HCT116 (cell line): ENCODE measurements around the gene ZNF648. TPM values are rescaled to one million over a fixed set of nuclear protein-coding genes. Genes with fewer than 3 reads are reported as not detected.

Experiments used
- ATAC-seq: fragments of 200-7000 bp; cut with Tn5 transposase; 2 replicates; pipeline ENCODE4 v1.9.1; 2020; ENCODE audit warnings: mild to moderate bottlenecking, moderate library complexity
- BruUV-seq: library from RNA; stranded (reverse); fragments of 400-500 nt; replicated peaks from 2 replicates; lab custom pipeline; 2021; lab: Mats Ljungman, UMichigan
- CTCF ChIA-PET: fragments of 300-600 bp; sonication (Branson Sonifier 250); formaldehyde crosslinking; loops from one replicate; lab custom pipeline; 2021; ENCODE audit warnings: antibody characterized with exemption; lab: Charles Lee
- POLR2A ChIA-PET: fragments of 300-600, 350-600 bp; sonication (Branson Sonifier 250); formaldehyde crosslinking; loops from one replicate; lab custom pipeline; 2021; ENCODE audit warnings: antibody characterized with exemption; lab: Charles Lee
- RAD21 ChIA-PET, 2 experiments: fragments of 300-600 bp; sonication (Branson Sonifier 250); formaldehyde crosslinking; loops; one replicate each; lab custom pipeline; 2023; ENCODE audit warnings: low total read pairs in 2 of 2; ENCODE audit not compliant: uncharacterized antibody in 2 of 2, unreplicated experiment in 2 of 2, low non-redundant PET in 1 of 2; lab: Charles Lee
- DNase-seq: peaks from one replicate; pipeline ENCODE4 v3.0.0-alpha.2; 2010; ENCODE audit warnings: low read depth, low spot score
- H2AFZ ChIP-seq: fragments of 200-600 bp; shearing (Covaris generic), sonication (generic); 2 replicates; pipeline ENCODE4 v1.6.1; 2017; ENCODE audit warnings: low read depth, mixed run types, mixed read lengths, antibody characterized with exemption, low read length; ENCODE audit not compliant: poor library complexity, severe bottlenecking
- H3K27ac ChIP-seq: 2 replicates; pipeline ENCODE4 v1.5.1; 2012; ENCODE audit warnings: low read depth, low read length
- H3K27me3 ChIP-seq: fragments of 200-600 bp; sonication (generic); 2 replicates; pipeline ENCODE4 v1.6.1; 2016; ENCODE audit warnings: mixed run types, low read length, mixed read lengths; ENCODE audit not compliant: insufficient read depth
- H3K36me3 ChIP-seq, 2 experiments: fragments of 200-500 bp in 1 of 2; fragments of 200-600 bp in 1 of 2; sonication (Bioruptor generic) in 1 of 2; sonication (generic) in 1 of 2; 2 replicates each; pipeline versions ENCODE4 v1.5.1 to v1.6.1; 2014 to 2016; ENCODE audit warnings: low read length in 2 of 2, inconsistent platforms in 1 of 2, mixed read lengths in 1 of 2, mixed run types in 1 of 2; ENCODE audit not compliant: insufficient read depth in 2 of 2, control insufficient read depth in 1 of 2
- H3K4me1 ChIP-seq, 2 experiments: fragments of 200-600 bp in 1 of 2; sonication (generic) in 1 of 2; 2 replicates each; pipeline versions ENCODE4 v1.5.1 to v1.6.1; 2012 to 2017; ENCODE audit warnings: low read length in 2 of 2, inconsistent platforms in 1 of 2, mild to moderate bottlenecking in 1 of 2, mixed read lengths in 1 of 2, mixed run types in 1 of 2, moderate library complexity in 1 of 2; ENCODE audit not compliant: insufficient read depth in 2 of 2, control insufficient read depth in 1 of 2
- H3K4me2 ChIP-seq: fragments of 200-600 bp; sonication (generic); 2 replicates; pipeline ENCODE4 v1.6.1; 2017; ENCODE audit warnings: mixed run types, low read length, mixed read lengths
- H3K4me3 ChIP-seq, 2 experiments: fragments of 200-600 bp in 1 of 2; sonication (generic) in 1 of 2; replicated peaks in 1 of 2; 2 replicates each; pipeline ENCODE4 v1.5.1; 2011 to 2016; ENCODE audit warnings: low read length in 2 of 2, control low read depth in 1 of 2, low read depth in 1 of 2, mild to moderate bottlenecking in 1 of 2, mixed read lengths in 1 of 2, mixed run types in 1 of 2
- H3K79me2 ChIP-seq: fragments of 200-600 bp; sonication (generic); 2 replicates; pipeline ENCODE4 v1.6.1; 2017; ENCODE audit warnings: mild to moderate bottlenecking, mixed run types, low read length, moderate library complexity, mixed read lengths; ENCODE audit not compliant: insufficient read depth
- H3K9ac ChIP-seq: fragments of 200-600 bp; sonication (generic); 2 replicates; pipeline ENCODE4 v1.6.1; 2016; ENCODE audit warnings: low read length, mixed read lengths
- H3K9me2 ChIP-seq: fragments of 200-600 bp; sonication (generic), shearing (Covaris generic); 2 replicates; pipeline ENCODE4 v1.6.1; 2017; ENCODE audit warnings: mixed run types, mild to moderate bottlenecking, moderate library complexity; ENCODE audit not compliant: insufficient read depth
- H3K9me3 ChIP-seq, 2 experiments: fragments of 200-500 bp in 1 of 2; fragments of 200-600 bp in 1 of 2; sonication (Bioruptor generic) in 1 of 2; sonication (generic) in 1 of 2; 2 replicates each; pipeline ENCODE4 v1.6.1; 2014 to 2017; ENCODE audit warnings: low read length in 2 of 2, mixed read lengths in 2 of 2, inconsistent platforms in 1 of 2, low read depth in 1 of 2, mild to moderate bottlenecking in 1 of 2, mixed run types in 1 of 2, moderate library complexity in 1 of 2; ENCODE audit not compliant: control insufficient read depth in 1 of 2, insufficient read depth in 1 of 2
- H4K20me1 ChIP-seq: fragments of 200-600 bp; sonication (generic), shearing (Covaris generic); 2 replicates; pipeline ENCODE4 v1.6.1; 2017; ENCODE audit warnings: mixed run types, mild to moderate bottlenecking, moderate library complexity; ENCODE audit not compliant: insufficient read depth
- ATF3 ChIP-seq: IDR thresholded peaks from 2 replicates; pipeline ENCODE4 v1.6.1; 2012
- CEBPB ChIP-seq: IDR thresholded peaks from 2 replicates; pipeline ENCODE4 v1.6.1; 2012; ENCODE audit warnings: low read depth
- EGR1 ChIP-seq: IDR thresholded peaks from 2 replicates; pipeline ENCODE4 v1.6.1; 2012; ENCODE audit warnings: low read depth
- EZH2 ChIP-seq: fragments of 200-600 bp; sonication (generic); IDR thresholded peaks from 2 replicates; pipeline ENCODE4 v1.6.1; 2017; ENCODE audit warnings: antibody characterized with exemption, mixed run types
- EZH2phosphoT487 ChIP-seq: fragments of 200-600 bp; IDR thresholded peaks from 2 replicates; pipeline ENCODE4 v1.6.1; 2018; ENCODE audit warnings: antibody characterized with exemption, borderline replicate concordance
- MAX ChIP-seq: IDR thresholded peaks from 2 replicates; pipeline ENCODE4 v1.6.1; 2012
- POLR2A ChIP-seq: IDR thresholded peaks from 2 replicates; pipeline ENCODE4 v1.7.0; 2011; ENCODE audit warnings: borderline replicate concordance; ENCODE audit not compliant: insufficient read depth, insufficient read length; ENCODE audit errors: extremely low read depth
- POLR2AphosphoS5 ChIP-seq: IDR thresholded peaks from 2 replicates; pipeline ENCODE4 v1.6.1; 2011; ENCODE audit warnings: mild to moderate bottlenecking, low read depth, low read length, moderate library complexity
- RAD21 ChIP-seq: IDR thresholded peaks from 2 replicates; pipeline ENCODE4 v1.6.1; 2012; ENCODE audit warnings: low read depth, mild to moderate bottlenecking
- SRF ChIP-seq: IDR thresholded peaks from 2 replicates; pipeline ENCODE4 v1.6.1; 2012; ENCODE audit warnings: low read depth
- TCF7L2 ChIP-seq: IDR thresholded peaks from 2 replicates; pipeline ENCODE4 v1.7.0; 2011; ENCODE audit warnings: borderline replicate concordance, inconsistent platforms; ENCODE audit not compliant: insufficient read depth, insufficient read length; ENCODE audit errors: extremely low read depth
- ZFX ChIP-seq: fragments of 450-650 bp; IDR thresholded peaks from 2 replicates; pipeline ENCODE4 v1.6.1; 2017
- intact Hi-C: fragments of 100-400 bp; cut with micrococcal nuclease; formaldehyde crosslinking; loops from 2 replicates; pipeline ENCODE4 v1.10.0; 2022
- total RNA-seq: library from RNA; stranded (reverse); gene quantifications from one replicate; pipeline ENCODE4 v1.2.1, GENCODE V29; 2021; ENCODE audit not compliant: unreplicated experiment

ZNF648 gene
- total RNA-seq, 1 experiment from 2014 or later: 0.57 TPM

- CTCF ChIA-PET: no interaction called here
- intact Hi-C loops: no loop called here
- no TSS peak for BruUV-seq
Measured at GRCh38 chr1:182056601-182057366, 4.7 kb downstream of the ZNF648 start.

More at GRCh38 chr1:182056601-182057366, 4.7 kb downstream of the ZNF648 start:
- no peak overlapping the region for H3K9ac ChIP-seq
- no peaks in the 10 kb centered on the region for H3K36me3 ChIP-seq
- H3K9me2 ChIP-seq: no peaks in the 10 kb centered on the region
- ChIA-PET POLR2A (no interaction called here), RAD21 (no interaction called here)
- H2AFZ ChIP-seq: no peak overlapping the region
- no peak overlapping the region for H3K4me3 ChIP-seq
- H3K9me3 ChIP-seq: no peaks in the 10 kb centered on the region
- DNase-seq (no peak), ATAC-seq (no peak)
- H3K4me1 ChIP-seq: peaks cover 0 to 5% of the 10 kb centered on the region in 2 experiments; a peak in 1 of 4 replicates
- H3K4me2 ChIP-seq: no peak overlapping the region
- no peak overlapping the region for H3K27ac ChIP-seq
- no peaks in the 10 kb centered on the region for H3K79me2 ChIP-seq
- H3K27me3 ChIP-seq: no peaks in the 10 kb centered on the region
- no peak for TF ChIP-seq SRF
- no peak for TF ChIP-seq EGR1
- TF ChIP-seq TCF7L2: no peak
- TF ChIP-seq ATF3: no peak
- no peak for TF ChIP-seq ZFX
- TF ChIP-seq POLR2A: no peak
- TF ChIP-seq EZH2: no peak
- TF ChIP-seq EZH2phosphoT487: no peak
- no peak for TF ChIP-seq CEBPB
- TF ChIP-seq MAX: no peak
- TF ChIP-seq RAD21: no peak
- no peak for TF ChIP-seq POLR2AphosphoS5
- no peaks in the 10 kb centered on the region for H4K20me1 ChIP-seq
